ENCODE results near the gene UBE2E3. TPM values are rescaled to one million over a fixed set of nuclear protein-coding genes. Genes with fewer than 3 reads are reported as not detected.

UBE2E3 gene
- total and polyA plus RNA-seq, 2 of the 4 experiments (the other 2 are of a cell fraction), result 106 to 114 TPM

GRCh38 chr2:181054256-181054655, 73.9 kb downstream of the UBE2E3 start:
- Histone ChIP-seq H2BK15ac (ENCODE audit: low read depth, low read length) (no peak overlapping the region), H3K4ac (ENCODE audit: low read depth, low read length) (no peak overlapping the region), H3K23ac (ENCODE audit: low read depth, low read length) (no peak overlapping the region), H4K91ac (ENCODE audit: insufficient read depth, low read depth, low read length) (no peak overlapping the region), H3K36me3 (ENCODE audit: control insufficient read depth, insufficient read depth, low read length) (no peaks in the 10 kb centered on the region), H3K18ac (ENCODE audit: low read depth, low read length) (no peak overlapping the region), H2AK9ac (replicated peaks; ENCODE audit: low read depth, low read length, poor library complexity) (no peak overlapping the region), H3K56ac (ENCODE audit: extremely low read depth, insufficient read depth, low read length) (no peak overlapping the region), H3K4me3 (ENCODE audit: insufficient read depth, low read depth, low read length) (no peak overlapping the region), H3K4me1 (ENCODE audit: control insufficient read depth, insufficient read depth, low read length) (no peaks in the 10 kb centered on the region; the same call in 1 of the 2 replicates), H4K5ac (ENCODE audit: low read depth, low read length) (no peak overlapping the region), H3K9me1 (ENCODE audit: insufficient read depth, low read length) (no peaks in the 10 kb centered on the region), H2AFZ (replicated peaks; ENCODE audit: low read length, poor library complexity) (no peak overlapping the region), H3K27ac (ENCODE audit: insufficient read depth, low read length) (no peak overlapping the region), H3K27me3 (ENCODE audit: control insufficient read depth, insufficient read depth, low read length) (no peaks in the 10 kb centered on the region), H4K8ac (ENCODE audit: low read depth in 2 of 2, low read length in 2 of 2) (no peak overlapping the region), H3K4me2 (ENCODE audit: low read depth, low read length) (no peak overlapping the region), H3K9me3 (ENCODE audit: control insufficient read depth, insufficient read depth, low read length) (no peaks in the 10 kb centered on the region), H2BK120ac (ENCODE audit: low read depth, low read length) (no peak overlapping the region), H2BK5ac (ENCODE audit: low read depth, low read length, poor library complexity, severe bottlenecking) (no peak overlapping the region), H3K79me1 (ENCODE audit: low read depth in 1 of 2, low read length in 2 of 2) (peaks cover 17 to 43% of the 10 kb centered on the region in 2 experiments; a peak in 3 of 4 replicates), H2AK5ac (ENCODE audit: low read depth, low read length) (no peak overlapping the region), H4K20me1 (ENCODE audit: insufficient read depth, low read length) (no peaks in the 10 kb centered on the region), H2BK20ac (ENCODE audit: low read depth, low read length) (no peak overlapping the region), H3K9ac (ENCODE audit: low read depth, low read length) (no peak overlapping the region), H3K14ac (replicated peaks; ENCODE audit: low read depth, low read length) (no peak overlapping the region)
- no peak for TF ChIP-seq FOS (IDR thresholded peaks at IDR 0.05; ENCODE audit: low read depth, low read length)
- no peak for TF ChIP-seq BHLHE40 (IDR thresholded peaks at IDR 0.05; ENCODE audit: low read depth, low read length)
- no peak for TF ChIP-seq RCOR1 (IDR thresholded peaks at IDR 0.05; ENCODE audit: insufficient replicate concordance, low read length)
- TF ChIP-seq MXI1 (IDR thresholded peaks at IDR 0.05; ENCODE audit: borderline replicate concordance, low read depth, low read length), result no peak
- TF ChIP-seq NFE2L2 (IDR thresholded peaks at IDR 0.05; ENCODE audit: low read depth, low read length), result no peak
- no peak for TF ChIP-seq RAD21 (IDR thresholded peaks at IDR 0.05; ENCODE audit: low read length)
- TF ChIP-seq SMC3 (IDR thresholded peaks at IDR 0.05; ENCODE audit: low read depth, low read length), result no peak
- TF ChIP-seq POLR2A (IDR thresholded peaks at IDR 0.05; ENCODE audit: low read depth, low read length), result no peak
- no peak for TF ChIP-seq RFX5 (IDR thresholded peaks at IDR 0.05; ENCODE audit: low read depth, low read length)
- TF ChIP-seq MAZ (IDR thresholded peaks at IDR 0.05; ENCODE audit: borderline replicate concordance, low read depth, low read length), result no peak
- TF ChIP-seq, protein P1, sequence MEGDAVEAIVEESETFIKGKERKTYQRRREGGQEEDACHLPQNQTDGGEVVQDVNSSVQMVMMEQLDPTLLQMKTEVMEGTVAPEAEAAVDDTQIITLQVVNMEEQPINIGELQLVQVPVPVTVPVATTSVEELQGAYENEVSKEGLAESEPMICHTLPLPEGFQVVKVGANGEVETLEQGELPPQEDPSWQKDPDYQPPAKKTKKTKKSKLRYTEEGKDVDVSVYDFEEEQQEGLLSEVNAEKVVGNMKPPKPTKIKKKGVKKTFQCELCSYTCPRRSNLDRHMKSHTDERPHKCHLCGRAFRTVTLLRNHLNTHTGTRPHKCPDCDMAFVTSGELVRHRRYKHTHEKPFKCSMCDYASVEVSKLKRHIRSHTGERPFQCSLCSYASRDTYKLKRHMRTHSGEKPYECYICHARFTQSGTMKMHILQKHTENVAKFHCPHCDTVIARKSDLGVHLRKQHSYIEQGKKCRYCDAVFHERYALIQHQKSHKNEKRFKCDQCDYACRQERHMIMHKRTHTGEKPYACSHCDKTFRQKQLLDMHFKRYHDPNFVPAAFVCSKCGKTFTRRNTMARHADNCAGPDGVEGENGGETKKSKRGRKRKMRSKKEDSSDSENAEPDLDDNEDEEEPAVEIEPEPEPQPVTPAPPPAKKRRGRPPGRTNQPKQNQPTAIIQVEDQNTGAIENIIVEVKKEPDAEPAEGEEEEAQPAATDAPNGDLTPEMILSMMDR (conservative IDR thresholded peaks at IDR 0.05; ENCODE audit: low read depth, low read length), result no peak
- TF ChIP-seq CHD1 (IDR thresholded peaks at IDR 0.05; ENCODE audit: low read depth, low read length), result no peak
- TF ChIP-seq CEBPB (IDR thresholded peaks at IDR 0.05; ENCODE audit: low read depth, low read length), result no peak
- TF ChIP-seq ELK1 (IDR thresholded peaks at IDR 0.05; ENCODE audit: borderline replicate concordance, low read depth, low read length), result no peak
- no peak for TF ChIP-seq USF2 (IDR thresholded peaks at IDR 0.05; ENCODE audit: low read depth, low read length)
- intact Hi-C loops (cut with micrococcal nuclease) (loop anchor here (5.0 kb wide), 1 partner anchor 532 kb away; no protein-coding TSS in a partner anchor), dilution Hi-C loops (cut with HindIII; ENCODE audit: low sequenced_read_pairs, unreplicated experiment) (no loop called here), in situ Hi-C loops (cut with MboI; ENCODE audit: low sequenced_read_pairs) (no loop called here)
- no TSS peak for BruUV-seq (replicated peaks)
- DNase-seq (no peak), ATAC-seq (ENCODE audit: low read depth) (no peak)
- CTCF ChIA-PET, result no interaction called here
- no CpG with 5 or more reads among the region's 2 CpGs for WGBS, 2 experiments (ENCODE audit: extremely low coverage in 2 of 2, insufficient read length in 1 of 2)
- POLR2A ChIA-PET (ENCODE audit: unreplicated experiment), result no interaction called here
